HUES6 (cell line): ENCODE data around the gene CAPN10.

Experiments used
- H3K27ac ChIP-seq: 2 replicates; pipeline ENCODE4 v1.7.0; 2013; ENCODE audit warnings: low read depth, mild to moderate bottlenecking, low read length, inconsistent platforms
- H3K27me3 ChIP-seq: 2 replicates; pipeline ENCODE4 v1.6.1; 2013; ENCODE audit warnings: low read length; ENCODE audit not compliant: control insufficient read depth, insufficient read depth
- H3K36me3 ChIP-seq: 2 replicates; pipeline ENCODE4 v1.6.1; 2013; ENCODE audit warnings: low read length; ENCODE audit not compliant: control insufficient read depth, insufficient read depth
- H3K4me1 ChIP-seq: 2 replicates; pipeline ENCODE4 v1.6.1; 2013; ENCODE audit warnings: low read length; ENCODE audit not compliant: control insufficient read depth, insufficient read depth
- H3K4me3 ChIP-seq: 2 replicates; pipeline ENCODE4 v1.5.1; 2013; ENCODE audit warnings: low read depth, low read length
- H3K9ac ChIP-seq: one replicate; pipeline ENCODE4 v1.6.1; 2013; ENCODE audit warnings: mild to moderate bottlenecking, low read length
- H3K9me3 ChIP-seq: 2 replicates; pipeline ENCODE4 v1.6.1; 2013; ENCODE audit warnings: low read depth, low read length; ENCODE audit not compliant: control insufficient read depth, insufficient read depth

Gene CAPN10

DNA sequence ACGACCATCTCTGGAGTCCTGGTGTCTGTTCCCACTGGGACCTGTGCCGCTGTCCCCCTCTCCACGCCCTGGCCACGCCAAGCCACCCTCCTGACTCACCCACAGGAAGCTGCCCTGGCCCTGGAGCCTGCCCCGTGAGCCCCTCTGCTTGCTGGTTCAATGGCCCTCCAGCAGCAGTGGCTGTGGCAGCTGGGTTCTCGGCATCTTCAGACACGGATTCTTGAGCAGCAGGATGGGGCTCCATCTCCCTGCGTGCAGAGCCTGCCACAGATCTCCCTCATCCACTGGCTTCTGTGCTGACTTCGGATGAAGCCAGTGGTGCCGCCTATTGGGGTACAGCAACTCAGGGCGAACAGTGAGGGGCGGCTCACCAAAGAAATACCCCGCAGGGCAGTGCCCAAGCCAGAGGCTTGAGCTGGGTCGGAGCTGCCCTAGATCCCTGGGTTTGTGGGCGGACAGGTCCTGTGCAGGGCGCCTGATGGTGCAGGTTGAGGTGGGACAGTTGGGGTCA is 14.0 kb downstream of the CAPN10 start:
- no peak overlapping the region for H3K27ac ChIP-seq
- no peak overlapping the region for H3K4me3 ChIP-seq
- no peaks in the 10 kb centered on the region for H3K27me3 ChIP-seq
- H3K36me3 ChIP-seq: peaks cover 41% of the 10 kb centered on the region
- H3K4me1 ChIP-seq: peaks cover 5% of the 10 kb centered on the region; the same call in 1 of the 2 replicates
- H3K9ac ChIP-seq: no peak overlapping the region
- H3K9me3 ChIP-seq: no peaks in the 10 kb centered on the region

DNA sequence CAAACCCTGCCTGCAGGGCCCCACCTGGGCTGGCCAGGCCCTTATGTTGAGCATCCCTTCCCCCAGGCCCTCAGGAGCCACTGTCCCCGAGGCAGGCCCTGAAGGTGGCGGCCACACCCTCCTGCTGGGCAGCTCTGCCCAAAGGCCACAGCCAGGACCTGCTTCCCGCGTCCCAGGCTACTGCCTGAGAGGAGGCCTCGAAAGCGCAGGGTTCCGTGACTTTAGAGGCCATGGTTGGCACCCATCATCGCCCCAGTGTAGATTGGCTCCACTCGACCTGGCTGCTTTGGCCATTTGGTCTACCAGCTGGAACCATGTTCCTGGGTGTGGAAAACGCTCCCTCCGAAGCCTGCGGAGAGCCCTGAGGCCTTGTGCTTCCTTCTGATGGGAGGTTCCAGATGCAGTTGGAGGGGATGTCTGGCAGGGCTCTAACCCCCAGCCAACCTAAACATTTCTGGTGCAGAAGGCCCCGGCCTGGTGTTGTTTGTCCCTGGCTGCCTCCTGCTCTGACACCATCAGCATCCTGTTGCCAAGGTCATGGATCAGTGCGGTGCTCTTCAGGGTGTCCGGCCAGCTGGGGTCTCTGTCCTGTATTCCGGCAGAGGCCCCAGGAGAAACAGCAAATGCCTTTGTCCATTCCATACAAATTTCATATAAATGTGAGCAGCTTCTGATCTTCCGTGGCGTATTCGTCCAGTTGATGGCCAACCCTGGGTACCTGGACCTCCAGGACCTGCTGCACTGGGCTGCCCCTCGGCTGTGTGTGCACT is 14.7 kb downstream of the CAPN10 start:
- Histone ChIP-seq H3K9ac (no peak overlapping the region), H3K36me3 (peaks cover 36% of the 10 kb centered on the region), H3K4me3 (no peak overlapping the region), H3K27me3 (no peaks in the 10 kb centered on the region), H3K9me3 (no peaks in the 10 kb centered on the region), H3K4me1 (peaks cover 5% of the 10 kb centered on the region; the same call in 1 of the 2 replicates), H3K27ac (no peak overlapping the region)

DNA sequence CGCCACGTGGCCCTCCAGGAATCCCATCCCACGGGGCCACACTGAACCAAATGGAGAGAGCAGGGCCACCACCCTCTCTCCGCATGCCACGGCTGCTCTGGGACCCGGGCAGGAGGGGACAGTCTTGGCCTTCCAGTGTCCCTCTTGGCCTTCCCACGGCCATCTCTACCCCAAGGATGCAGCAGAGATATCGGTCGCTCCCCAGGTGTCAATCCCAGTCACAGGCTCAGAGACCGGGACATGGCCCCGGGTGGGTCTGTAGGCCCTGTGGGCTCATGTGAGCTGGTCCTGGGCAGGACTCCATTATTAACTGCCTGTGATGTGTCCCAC is 15.3 kb downstream of the CAPN10 start:
- no peaks in the 10 kb centered on the region for H3K9me3 ChIP-seq
- peaks cover 5% of the 10 kb centered on the region; the same call in 1 of the 2 replicates for H3K4me1 ChIP-seq
- H3K36me3 ChIP-seq: peaks cover 32% of the 10 kb centered on the region
- no peaks in the 10 kb centered on the region for H3K27me3 ChIP-seq
- no peak overlapping the region for H3K27ac ChIP-seq
- H3K4me3 ChIP-seq: no peak overlapping the region
- no peak overlapping the region for H3K9ac ChIP-seq

DNA sequence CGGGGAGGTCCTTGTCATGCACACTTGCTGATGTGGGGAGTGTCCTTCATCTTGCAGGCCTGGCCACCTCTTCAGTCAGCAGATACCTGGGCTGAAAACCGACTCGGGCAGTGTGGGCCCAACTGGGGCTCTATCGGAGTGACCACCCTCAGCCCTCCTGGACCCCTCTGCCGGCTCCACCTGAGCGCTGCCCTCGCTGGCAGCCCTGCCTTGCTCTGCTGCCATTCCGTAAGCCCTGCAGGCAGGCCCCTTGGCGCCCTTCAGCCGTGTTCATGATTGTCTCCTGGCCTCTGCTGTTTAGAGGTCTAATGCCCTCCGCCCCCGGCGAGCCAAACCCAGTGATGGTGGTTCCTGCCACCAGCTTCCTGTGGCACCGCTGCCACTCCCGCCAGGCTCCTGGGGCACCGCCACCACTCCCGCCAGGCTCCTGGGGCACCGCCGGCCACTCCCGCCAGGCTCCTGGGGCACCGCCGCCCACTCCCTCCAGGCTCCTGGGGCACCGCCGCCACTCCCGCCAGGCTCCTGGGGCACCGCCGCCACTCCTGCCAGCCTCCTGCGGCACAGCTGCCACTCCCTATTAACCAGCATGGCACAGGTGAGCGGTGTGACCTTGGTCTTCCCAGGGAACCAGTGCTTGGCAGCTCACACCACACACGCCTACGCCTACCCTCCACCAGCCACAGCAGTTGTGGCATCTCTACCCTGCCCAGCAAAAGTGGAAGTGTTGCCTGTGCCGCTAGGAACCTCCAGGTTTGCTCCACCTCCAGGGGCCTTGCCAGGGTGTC is 15.9 kb downstream of the CAPN10 start:
- Histone ChIP-seq H3K27me3 (no peaks in the 10 kb centered on the region), H3K4me3 (no peak overlapping the region), H3K27ac (no peak overlapping the region), H3K4me1 (peaks cover 5% of the 10 kb centered on the region; the same call in 1 of the 2 replicates), H3K9ac (no peak overlapping the region), H3K9me3 (no peaks in the 10 kb centered on the region), H3K36me3 (peaks cover 26% of the 10 kb centered on the region)

DNA sequence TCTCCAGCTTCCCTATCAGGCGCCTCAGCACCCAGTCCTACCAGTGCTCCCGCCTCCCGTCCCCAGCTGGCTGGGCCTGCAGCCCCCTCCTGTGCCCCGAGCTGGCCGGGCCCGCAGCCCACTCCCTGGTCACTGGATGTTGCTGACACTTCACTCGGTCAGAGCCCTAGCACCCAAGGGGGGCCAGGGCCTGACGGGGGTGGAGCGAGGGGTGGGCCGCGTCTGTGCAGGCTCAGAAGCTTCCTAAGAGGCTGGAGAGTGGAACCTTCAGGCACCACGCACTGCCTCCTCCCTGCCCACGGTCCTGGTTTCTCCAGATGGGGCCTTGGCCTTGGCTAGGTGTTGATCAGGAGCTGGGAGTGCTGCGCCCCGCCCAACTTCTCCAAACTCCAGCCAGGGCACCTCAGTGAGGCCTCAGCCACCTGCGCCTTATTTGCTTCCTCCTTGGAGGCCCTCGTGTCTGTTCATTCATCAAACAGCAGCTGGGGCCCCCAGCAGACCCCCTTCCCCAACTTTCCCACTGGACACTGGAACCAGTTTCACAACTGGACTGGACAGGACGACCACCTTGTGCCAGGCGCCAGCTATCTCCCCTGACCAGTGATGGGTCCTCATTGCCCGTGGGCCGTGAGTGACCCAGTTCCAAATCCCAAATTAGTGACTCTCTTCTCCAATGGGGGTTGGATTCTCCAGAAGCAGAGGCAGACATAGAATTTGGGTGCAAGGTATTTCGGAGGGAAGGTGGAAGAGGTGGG is 16.7 kb downstream of the CAPN10 start:
- H3K9ac ChIP-seq: no peak overlapping the region
- no peak overlapping the region for H3K27ac ChIP-seq
- peaks cover 19% of the 10 kb centered on the region for H3K36me3 ChIP-seq
- H3K27me3 ChIP-seq: no peaks in the 10 kb centered on the region
- peaks cover 5% of the 10 kb centered on the region; the same call in 1 of the 2 replicates for H3K4me1 ChIP-seq
- H3K4me3 ChIP-seq: no peak overlapping the region
- no peaks in the 10 kb centered on the region for H3K9me3 ChIP-seq

DNA sequence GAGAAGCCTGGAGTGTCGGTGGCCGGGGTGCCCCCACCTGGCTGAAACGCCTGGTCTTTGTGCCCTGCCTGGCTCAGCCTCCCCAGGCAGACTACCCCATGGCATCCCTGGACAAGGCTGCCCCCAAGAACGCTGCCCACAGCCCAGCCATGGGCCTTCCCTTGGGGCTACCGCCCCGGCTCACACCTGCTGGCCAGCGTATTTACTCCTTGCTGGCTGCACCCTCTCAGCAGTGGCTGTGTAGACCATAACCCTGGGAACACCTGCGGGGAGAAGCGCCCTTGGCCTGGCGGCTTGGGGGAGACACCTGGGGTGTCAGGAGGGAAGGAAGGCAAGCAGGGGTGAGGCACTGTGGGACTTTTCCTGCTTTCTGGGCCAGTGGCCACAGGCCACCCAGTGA is 17.3 kb downstream of the CAPN10 start:
- Histone ChIP-seq H3K4me3 (no peak overlapping the region), H3K4me1 (peaks cover 5% of the 10 kb centered on the region; the same call in 1 of the 2 replicates), H3K36me3 (peaks cover 14% of the 10 kb centered on the region), H3K9me3 (no peaks in the 10 kb centered on the region), H3K27me3 (no peaks in the 10 kb centered on the region), H3K27ac (no peak overlapping the region), H3K9ac (no peak overlapping the region)

DNA sequence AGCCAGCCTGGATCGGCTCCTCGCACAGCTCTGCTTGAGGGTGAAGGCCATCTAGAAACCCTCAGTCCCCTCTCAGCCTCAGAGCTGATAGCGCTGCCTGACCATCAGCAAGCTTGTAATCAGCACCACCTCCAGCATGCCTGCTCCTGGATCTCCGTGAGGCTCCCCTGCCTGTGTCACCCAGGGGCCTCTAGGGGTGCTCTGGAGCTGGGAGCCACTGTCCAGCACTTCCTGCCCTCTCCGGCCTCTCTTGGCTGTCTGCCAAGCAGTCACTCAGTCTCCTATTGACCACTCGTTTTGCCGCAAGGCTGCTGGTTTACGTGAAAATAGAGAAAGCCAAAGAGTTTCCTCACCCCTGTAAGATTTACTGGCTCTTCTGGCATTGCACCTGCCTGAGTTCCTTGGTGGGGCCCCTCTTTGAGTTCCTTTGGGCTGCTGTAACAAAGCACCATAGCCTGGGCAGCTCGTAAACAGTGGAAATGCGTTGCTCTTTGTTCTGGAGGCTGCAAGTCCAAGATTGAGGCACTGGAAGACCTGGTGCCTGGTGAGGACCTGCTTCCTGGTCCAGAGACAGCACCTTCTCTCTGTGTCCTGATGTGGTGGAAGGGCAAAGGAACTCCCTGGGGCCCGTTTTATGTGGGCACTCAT is 17.9 kb downstream of the CAPN10 start:
- Histone ChIP-seq H3K4me1 (peaks cover 5% of the 10 kb centered on the region; the same call in 1 of the 2 replicates), H3K9ac (no peak overlapping the region), H3K27me3 (no peaks in the 10 kb centered on the region), H3K36me3 (peaks cover 10% of the 10 kb centered on the region), H3K4me3 (no peak overlapping the region), H3K27ac (no peak overlapping the region), H3K9me3 (no peaks in the 10 kb centered on the region)

DNA sequence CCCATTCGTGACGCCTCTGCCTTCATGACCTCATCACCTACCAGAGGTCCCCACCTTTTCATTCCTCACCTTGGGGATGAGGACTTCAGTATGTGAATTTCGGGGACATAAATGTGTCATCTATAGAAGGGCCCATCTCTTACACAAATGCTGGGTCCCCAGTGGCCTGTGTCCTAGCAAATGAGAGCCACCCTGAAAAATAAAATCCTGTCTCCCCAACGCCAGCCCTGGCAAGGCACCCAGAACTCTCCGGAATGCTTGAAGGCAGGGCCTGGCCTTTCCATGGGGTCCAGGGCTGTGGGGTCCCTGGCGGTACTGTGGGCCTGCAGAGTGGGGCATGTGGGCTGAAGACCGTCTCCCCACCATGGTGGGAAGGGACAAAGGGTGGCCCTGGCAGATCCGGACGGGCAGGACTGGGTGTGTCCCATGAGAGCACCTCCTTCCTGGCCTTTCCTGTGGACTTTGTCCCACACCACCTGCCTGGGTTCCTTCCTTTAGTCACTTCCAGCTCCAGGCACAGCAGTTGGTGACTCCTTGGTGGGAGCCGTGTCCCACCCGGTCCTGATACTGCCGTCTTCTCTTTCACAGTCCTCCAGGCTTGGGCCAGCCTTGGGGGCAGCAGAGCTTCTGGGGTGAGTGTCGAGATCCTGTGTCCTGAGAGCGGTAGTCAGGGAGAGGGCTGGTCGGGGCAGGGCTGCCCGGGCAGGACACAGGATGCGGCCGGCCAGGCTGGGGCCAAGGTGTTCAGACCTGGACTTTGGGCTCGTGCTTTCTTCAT is 18.6 kb downstream of the CAPN10 start:
- H3K36me3 ChIP-seq: peaks cover 5% of the 10 kb centered on the region
- H3K4me3 ChIP-seq: no peak overlapping the region
- no peaks in the 10 kb centered on the region for H3K9me3 ChIP-seq
- H3K27ac ChIP-seq: no peak overlapping the region
- no peak overlapping the region for H3K9ac ChIP-seq
- H3K27me3 ChIP-seq: no peaks in the 10 kb centered on the region
- peaks cover 5% of the 10 kb centered on the region; the same call in 1 of the 2 replicates for H3K4me1 ChIP-seq

DNA sequence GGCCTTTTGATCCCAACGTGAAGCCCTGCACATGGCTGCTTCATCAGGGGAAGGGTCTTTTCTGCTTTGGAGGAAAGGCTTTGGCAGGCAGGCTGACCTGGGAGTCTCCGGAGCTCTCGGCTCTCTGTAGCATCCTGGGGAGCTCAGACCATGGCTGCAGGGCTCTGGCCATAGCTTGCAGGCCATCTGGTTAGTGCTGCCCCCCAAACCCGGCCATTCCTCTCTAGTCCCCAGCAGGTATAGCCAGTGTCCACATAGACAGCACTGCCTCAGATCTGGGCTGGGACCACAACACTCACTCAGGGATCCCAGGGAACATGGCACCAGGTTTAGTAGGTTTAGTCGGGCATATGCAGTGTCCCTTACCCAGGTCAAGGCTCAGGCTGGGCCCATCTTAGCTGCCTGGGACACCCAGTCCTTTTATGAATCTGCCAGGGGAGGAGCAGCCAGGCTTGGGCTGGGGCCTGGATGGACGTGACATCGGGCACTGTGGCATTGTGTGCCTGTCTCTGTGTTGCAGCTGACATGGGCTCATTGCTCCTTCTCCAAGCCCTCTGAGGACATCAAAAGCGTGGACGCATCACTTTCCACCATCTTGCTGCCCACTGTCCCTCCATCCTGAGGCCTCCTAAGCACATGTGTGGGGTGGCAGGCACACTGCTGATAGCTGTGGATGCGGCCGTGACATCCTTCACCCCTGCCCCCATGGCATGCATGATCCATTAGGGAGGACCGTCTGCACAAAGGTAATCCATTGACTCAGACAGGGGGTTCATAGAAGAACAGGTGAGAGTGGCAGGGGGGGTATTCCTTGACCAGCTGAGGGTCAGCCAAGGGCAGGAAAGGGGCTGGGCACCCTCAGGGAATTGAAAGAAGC is 19.6 kb downstream of the CAPN10 start:
- H3K27me3 ChIP-seq: no peaks in the 10 kb centered on the region
- no peak overlapping the region for H3K27ac ChIP-seq
- H3K4me3 ChIP-seq: no peak overlapping the region
- no peaks in the 10 kb centered on the region for H3K9me3 ChIP-seq
- peaks cover 5% of the 10 kb centered on the region; the same call in 1 of the 2 replicates for H3K4me1 ChIP-seq
- peaks cover 2% of the 10 kb centered on the region; the same call in 1 of the 2 replicates for H3K36me3 ChIP-seq
- H3K9ac ChIP-seq: no peak overlapping the region
